Pancreas (tissue), 10 donors: ENCODE measurements around the gene NCAPG2. TPM values are rescaled to one million over a fixed set of nuclear protein-coding genes. Genes with fewer than 3 reads are reported as not detected.

Experiments used
- ATAC-seq, 4 donors: fragments of 200-7000 bp; cut with Tn5 transposase; one replicate each; pipeline versions ENCODE4 v1.8.0 to v1.9.1; 2020; ENCODE audit warnings: mild to moderate bottlenecking in 4 of 4, moderate library complexity in 4 of 4
- DNase-seq, 6 donors: peaks; one replicate each; pipeline ENCODE4 v3.0.0-alpha.2; 2020
- FAIRE-seq: peaks from 2 replicates; lab custom pipeline; 2012; peaks lifted over from hg19 to GRCh38; lab: Jason Lieb, UNC
- H3K27ac ChIP-seq, 4 donors: fragments of 200-600 bp; sonication (generic); 1 replicate in 3 of 4; 2 replicates in 1 of 4; pipeline versions ENCODE4 v1.5.0 to v1.8.0; 2020
- H3K27me3 ChIP-seq, 4 donors: fragments of 200-600 bp; one replicate each; pipeline ENCODE4 v1.8.0; 2021
- H3K36me3 ChIP-seq, 3 donors: fragments of 200-600 bp; sonication (generic) in 1 of 3; one replicate each; pipeline versions ENCODE4 v1.5.0 to v1.8.0; 2020 to 2021
- H3K4me1 ChIP-seq, 3 donors: fragments of 200-600 bp; one replicate each; pipeline ENCODE4 v1.8.0; 2021
- H3K4me3 ChIP-seq, 4 donors: fragments of 200-600 bp; sonication (generic) in 2 of 4; one replicate each; pipeline versions ENCODE4 v1.5.0 to v1.8.0; 2020 to 2021
- H3K9me3 ChIP-seq, 4 donors: fragments of 200-600 bp; one replicate each; pipeline ENCODE4 v1.8.0; 2021
- WGBS, 2 donors: extraction: QIAGEN DNeasy Blood & Tissue Kit; methylation state at CpG; one replicate each; pipeline ENCODE4 v1.1.7; 2013; 5-methylcytosine and 5-hydroxymethylcytosine counted together
- intact Hi-C, 3 donors: fragments of 100-400 bp; cut with DNase I; formaldehyde crosslinking; loops; one replicate each; pipeline versions ENCODE4 v1.11.1 to v1.14.2; 2022
- polyA plus RNA-seq, 2 donors: library from polyadenylated mRNA; stranded (reverse); fragments of 200-250 nt; gene quantifications; one replicate each; pipeline ENCODE4 v1.2.3, GENCODE V29; 2013
- total RNA-seq, 6 donors: library from RNA; stranded (reverse); fragmentation: NEBNext Ultra II Directional in 4 of 6; extraction: Animal tissue kit (Norgen Biotek cat#: 25700) in 4 of 6; gene quantifications; one replicate each; pipeline versions ENCODE4 v1.2.1 to v1.2.4, GENCODE V29; 2021 to 2023
- TF ChIP-seq, protein P1 (sequence below), 4 donors: fragments of 200-600 bp; sonication (generic) in 3 of 4; IDR thresholded peaks; one replicate each; pipeline versions ENCODE4 v1.5.0 to v1.8.0; 2021; ENCODE audit warnings: antibody characterized with exemption in 4 of 4
- donor health status: healthy with polysubstance abuse.
- donor health status: DM: no; HTN: no; CAD: no; lungs with moderate emphysema.
- donor health status: DM: no; HTN: no; CAD: no.
- donor health status: control.
- donor health status: control.
- donor health status: Bipolar disorder and iron deficiency.
- donor health status: DM: yes; HTN: yes; CAD: no.
- donor health status: DM: no; HTN: no; CAD: no.
- donor health status: DM: no; HTN: no; CAD: no.
- donor health status: DM: yes; HTN: yes; CAD: no.

The NCAPG2 gene
- total and polyA plus RNA-seq, 8 donors, result 1.4 to 4.0 (median 3.1) TPM

- ATAC-seq, result no peak
- no peaks in the 10 kb centered on the region for H3K9me3 ChIP-seq
- TF ChIP-seq, protein P1, sequence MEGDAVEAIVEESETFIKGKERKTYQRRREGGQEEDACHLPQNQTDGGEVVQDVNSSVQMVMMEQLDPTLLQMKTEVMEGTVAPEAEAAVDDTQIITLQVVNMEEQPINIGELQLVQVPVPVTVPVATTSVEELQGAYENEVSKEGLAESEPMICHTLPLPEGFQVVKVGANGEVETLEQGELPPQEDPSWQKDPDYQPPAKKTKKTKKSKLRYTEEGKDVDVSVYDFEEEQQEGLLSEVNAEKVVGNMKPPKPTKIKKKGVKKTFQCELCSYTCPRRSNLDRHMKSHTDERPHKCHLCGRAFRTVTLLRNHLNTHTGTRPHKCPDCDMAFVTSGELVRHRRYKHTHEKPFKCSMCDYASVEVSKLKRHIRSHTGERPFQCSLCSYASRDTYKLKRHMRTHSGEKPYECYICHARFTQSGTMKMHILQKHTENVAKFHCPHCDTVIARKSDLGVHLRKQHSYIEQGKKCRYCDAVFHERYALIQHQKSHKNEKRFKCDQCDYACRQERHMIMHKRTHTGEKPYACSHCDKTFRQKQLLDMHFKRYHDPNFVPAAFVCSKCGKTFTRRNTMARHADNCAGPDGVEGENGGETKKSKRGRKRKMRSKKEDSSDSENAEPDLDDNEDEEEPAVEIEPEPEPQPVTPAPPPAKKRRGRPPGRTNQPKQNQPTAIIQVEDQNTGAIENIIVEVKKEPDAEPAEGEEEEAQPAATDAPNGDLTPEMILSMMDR (IDR thresholded peaks at IDR 0.05), result no peak
- FAIRE-seq, result peak; percentile 45
- 84 to 88% methylated on average over 6 of the region's 6 CpGs for WGBS, 2 donors
- no peaks in the 10 kb centered on the region for H3K27me3 ChIP-seq
- no peak overlapping the region for H3K27ac ChIP-seq
- H3K4me1 ChIP-seq, result no peaks in the 10 kb centered on the region
- no peak for DNase-seq
- H3K4me3 ChIP-seq, result no peak overlapping the region
- intact Hi-C loops, result no loop called here
- H3K36me3 ChIP-seq, result no peaks in the 10 kb centered on the region
Observed at GRCh38 chr7:158620839-158621441, 83.7 kb downstream of the NCAPG2 start.

DNA sequence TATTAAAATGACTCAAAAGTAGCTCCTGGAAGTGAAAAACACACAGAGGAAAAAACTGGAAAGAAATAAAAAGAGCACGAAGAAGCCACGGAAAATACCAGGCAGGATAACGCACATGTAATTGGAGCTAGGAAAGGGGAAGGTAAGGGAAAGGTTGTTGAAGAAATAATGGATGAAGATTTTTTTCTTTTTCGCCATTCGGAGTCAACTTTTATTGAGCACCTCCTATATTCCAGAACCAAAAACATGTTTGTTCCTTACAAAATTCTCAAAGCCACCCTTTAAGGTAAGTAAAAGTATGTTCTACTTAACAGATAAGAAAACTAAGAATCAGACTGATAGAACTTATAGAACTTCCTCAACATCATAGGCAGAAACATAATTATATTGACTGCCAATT lies 84.2 kb downstream of the NCAPG2 start:
- no peak for FAIRE-seq
- Histone ChIP-seq H3K36me3 (no peaks in the 10 kb centered on the region), H3K9me3 (no peaks in the 10 kb centered on the region), H3K4me3 (no peak overlapping the region), H3K4me1 (no peaks in the 10 kb centered on the region), H3K27me3 (no peaks in the 10 kb centered on the region), H3K27ac (no peak overlapping the region)
- TF ChIP-seq, protein P1 (IDR thresholded peaks at IDR 0.05), result no peak
- WGBS, 2 donors, result 98 to 99% methylated on average over 5 of the region's 5 CpGs
- ATAC-seq, result no peak
- intact Hi-C loops, result no loop called here
- no peak for DNase-seq

GRCh38 chr7:158618745-158619140 lies 85.9 kb downstream of the NCAPG2 start:
- no peaks in the 10 kb centered on the region for H3K27me3 ChIP-seq
- FAIRE-seq, result no peak
- WGBS, 2 donors, result 94 to 98% methylated on average over 4 of the region's 4 CpGs
- intact Hi-C loops, result no loop called here
- TF ChIP-seq, protein P1 (IDR thresholded peaks at IDR 0.05), result no peak
- no peaks in the 10 kb centered on the region for H3K36me3 ChIP-seq
- no peak overlapping the region for H3K27ac ChIP-seq
- no peak for ATAC-seq
- H3K9me3 ChIP-seq, result no peaks in the 10 kb centered on the region
- H3K4me1 ChIP-seq, result no peaks in the 10 kb centered on the region
- H3K4me3 ChIP-seq, result no peak overlapping the region
- DNase-seq, result no peak

- no peaks in the 10 kb centered on the region for H3K9me3 ChIP-seq
- H3K36me3 ChIP-seq, result no peaks in the 10 kb centered on the region
- H3K27ac ChIP-seq, result no peak overlapping the region
- no peaks in the 10 kb centered on the region for H3K27me3 ChIP-seq
- TF ChIP-seq, protein P1 (IDR thresholded peaks at IDR 0.05), result no peak
- no peak for DNase-seq
- no peaks in the 10 kb centered on the region for H3K4me1 ChIP-seq
- ATAC-seq, result no peak
- intact Hi-C loops, result no loop called here
- H3K4me3 ChIP-seq, result no peak overlapping the region
- FAIRE-seq, result no peak
- 97 to 100% methylated on average over 3 of the region's 3 CpGs for WGBS, 2 donors
Observed at GRCh38 chr7:158617737-158618128, 86.9 kb downstream of the NCAPG2 start.

DNA sequence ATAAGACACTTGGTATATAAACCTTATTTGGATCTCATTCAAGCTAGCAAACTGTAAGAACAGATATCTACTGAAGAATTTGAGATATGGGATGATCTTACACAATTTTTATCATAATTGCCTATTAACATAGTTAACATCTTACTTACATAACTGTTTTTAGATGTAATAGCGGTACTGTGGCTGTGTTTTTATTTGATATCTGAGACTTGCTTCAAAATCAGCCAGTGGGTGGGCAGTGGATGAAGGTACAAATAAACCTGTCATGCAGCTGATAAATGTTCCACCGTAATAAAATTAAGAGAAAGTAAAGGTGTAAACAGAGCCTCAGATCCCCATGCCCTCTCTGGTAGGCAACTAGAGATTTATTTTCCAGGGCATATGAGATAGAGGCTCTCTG lies 88.6 kb downstream of the NCAPG2 start:
- H3K27ac ChIP-seq, result no peak overlapping the region
- ATAC-seq (no peak), DNase-seq (no peak), FAIRE-seq (no peak)
- TF ChIP-seq, protein P1 (IDR thresholded peaks at IDR 0.05), result no peak
- H3K36me3 ChIP-seq, result no peaks in the 10 kb centered on the region
- no peaks in the 10 kb centered on the region for H3K9me3 ChIP-seq
- no peaks in the 10 kb centered on the region for H3K4me1 ChIP-seq
- WGBS, 2 donors, result 67 to 76% methylated on average over 2 of the region's 2 CpGs
- H3K4me3 ChIP-seq, result no peak overlapping the region
- H3K27me3 ChIP-seq, result no peaks in the 10 kb centered on the region
- intact Hi-C loops, result no loop called here
